Renal cortical epithelial cell (primary cell): ENCODE results near the gene AP4M1. TPM values are rescaled to one million over a fixed set of nuclear protein-coding genes. Genes with fewer than 3 reads are reported as not detected.

Experiments
- DNase-seq: peaks from one replicate; pipeline ENCODE4 v3.0.0-alpha.2; 2011; ENCODE audit warnings: low read depth
- total RNA-seq: library from RNA; depleted of rRNA; stranded (reverse); fragments of >200 nt; gene quantifications from 2 replicates; pipeline ENCODE4 v1.2.3, GENCODE V29; 2014

AP4M1 gene
- total RNA-seq, 1 donor from 2014 or later = 30.0 TPM

DNA sequence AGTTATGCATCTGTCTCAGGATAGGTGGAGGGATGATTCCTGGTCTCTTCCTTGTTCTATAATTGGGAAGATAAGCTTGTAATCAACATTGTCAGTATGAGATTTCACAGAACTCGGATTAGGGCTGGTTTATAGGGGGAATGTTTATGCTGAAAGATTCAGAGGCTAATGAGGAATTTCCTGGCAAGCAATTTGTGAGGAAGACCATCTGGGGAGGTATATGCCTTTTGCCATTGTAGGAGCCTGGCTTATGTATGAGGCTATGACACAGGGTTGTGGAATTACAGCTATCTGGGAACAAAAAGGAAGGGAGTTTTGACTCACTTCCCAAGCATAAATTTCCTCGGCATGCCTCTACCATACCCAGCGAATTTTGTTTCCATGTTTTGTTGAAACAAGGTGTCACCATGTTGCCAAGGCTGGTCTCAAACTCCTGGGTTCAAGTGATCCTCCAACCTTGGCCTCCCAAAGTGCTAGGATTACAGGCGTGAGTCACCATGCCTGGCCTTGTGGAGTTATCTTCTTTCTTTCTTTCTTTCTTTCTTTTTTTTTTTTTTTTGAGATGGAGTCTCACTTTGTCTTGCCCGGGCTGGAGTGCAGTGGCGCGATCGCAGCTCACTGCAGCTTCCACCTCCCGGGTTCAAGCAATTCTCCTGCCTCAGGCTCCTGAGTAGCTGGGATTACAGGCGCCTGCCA is 14.2 kb upstream of the AP4M1 start:
- peak; percentile 91 for DNase-seq

DNA sequence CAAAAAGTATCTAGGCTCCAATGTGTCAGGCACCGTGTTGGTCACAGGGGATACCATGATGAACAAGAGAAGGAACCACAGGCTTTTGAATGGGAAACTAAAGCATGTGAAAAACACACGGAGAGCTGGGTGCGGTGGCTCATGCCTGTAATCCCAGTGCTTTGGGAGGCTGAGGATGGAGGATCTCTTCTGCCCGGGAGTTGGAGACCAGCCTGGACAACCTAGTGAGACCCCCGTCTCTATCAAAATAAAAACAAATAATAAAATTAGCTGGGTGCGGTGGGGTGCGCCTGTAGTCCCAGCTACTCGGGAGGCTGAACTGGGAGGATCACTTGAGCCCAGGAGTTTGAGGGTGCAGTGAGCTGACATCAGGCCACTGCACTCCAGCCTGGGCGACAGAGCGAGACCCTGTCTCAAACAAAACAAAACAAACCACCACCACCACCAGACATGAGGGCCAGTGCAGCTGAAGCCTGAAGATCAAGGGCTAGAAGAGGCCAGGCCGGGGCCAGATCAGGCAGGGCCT is 13.3 kb upstream of the AP4M1 start:
- DNase-seq = no peak

- DNase-seq = no peak
Measured at GRCh38 chr7:100088621-100089457, 12.6 kb upstream of the AP4M1 start, which contains the start of gene COPS6. Gene COPS6 (plus strand): TSS chr7:100088969. CDS start chr7:100088991, 22 bp downstream.

DNA sequence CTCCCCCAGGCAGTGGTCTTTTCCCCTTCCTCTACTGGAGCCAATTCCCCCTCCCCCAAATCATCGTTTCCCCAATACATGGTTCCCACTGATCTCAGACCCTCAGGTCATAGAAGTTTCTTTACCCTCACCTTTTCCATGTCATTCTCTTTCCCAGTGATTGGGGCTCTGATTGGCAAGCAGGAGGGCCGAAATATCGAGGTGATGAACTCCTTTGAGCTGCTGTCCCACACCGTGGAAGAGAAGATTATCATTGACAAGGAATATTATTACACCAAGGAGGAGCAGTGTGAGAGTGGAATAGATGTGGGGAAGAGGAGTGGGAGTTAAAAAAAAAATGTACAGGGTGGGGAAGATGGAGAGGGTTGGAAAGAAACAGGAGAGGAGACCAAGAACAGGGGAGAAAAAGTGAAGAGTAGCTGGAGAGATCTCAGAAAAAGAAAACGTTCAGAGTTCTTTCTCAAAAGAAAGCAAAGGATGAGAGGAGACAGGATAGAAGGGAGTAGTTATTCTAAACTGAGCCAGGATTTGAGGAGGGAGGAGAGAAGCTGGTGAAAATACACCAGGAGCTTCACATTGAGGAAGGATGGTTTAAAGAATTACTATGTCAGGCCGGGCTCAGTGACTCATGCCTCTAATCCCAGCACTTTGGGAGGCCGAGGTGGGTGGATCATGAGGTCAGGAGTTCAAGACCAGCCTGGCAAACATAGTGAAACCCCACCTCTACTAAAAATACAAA is 11.8 kb upstream of the AP4M1 start:
- no peak for DNase-seq

DNA sequence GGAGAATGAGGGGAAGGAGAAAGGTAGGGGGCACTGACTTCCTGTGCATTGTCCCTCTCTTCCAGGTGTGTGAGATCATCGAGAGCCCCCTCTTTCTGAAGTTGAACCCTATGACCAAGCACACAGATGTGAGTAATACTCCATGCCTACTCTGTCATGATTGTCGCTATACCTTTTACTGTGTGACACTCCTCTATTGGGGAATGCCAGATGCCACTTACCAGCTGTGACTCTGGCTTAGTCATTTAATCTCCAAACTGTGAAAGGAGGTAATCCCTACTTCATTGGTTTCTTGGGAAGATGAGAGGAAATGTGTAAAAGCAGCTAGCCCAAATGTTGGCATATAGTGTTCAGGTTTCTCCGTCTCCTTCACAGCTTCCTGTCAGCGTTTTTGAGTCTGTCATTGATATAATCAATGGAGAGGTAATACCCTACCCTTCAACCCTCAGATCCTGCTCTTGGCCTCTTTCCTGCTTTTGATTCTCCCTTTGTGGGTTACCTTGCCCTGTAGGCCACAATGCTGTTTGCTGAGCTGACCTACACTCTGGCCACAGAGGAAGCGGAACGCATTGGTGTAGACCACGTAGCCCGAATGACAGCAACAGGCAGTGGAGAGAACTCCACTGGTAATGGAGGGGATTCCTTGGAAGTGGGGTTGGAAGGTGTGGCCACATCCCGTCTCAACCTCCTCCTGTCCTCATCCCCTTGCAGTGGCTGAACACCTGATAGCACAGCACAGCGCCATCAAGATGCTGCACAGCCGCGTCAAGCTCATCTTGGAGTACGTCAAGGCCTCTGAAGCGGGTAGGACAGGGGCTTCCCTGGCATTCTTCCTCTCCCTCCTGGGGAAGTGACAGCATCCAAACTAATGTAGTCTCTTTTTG is 10.7 kb upstream of the AP4M1 start:
- no peak for DNase-seq

DNA sequence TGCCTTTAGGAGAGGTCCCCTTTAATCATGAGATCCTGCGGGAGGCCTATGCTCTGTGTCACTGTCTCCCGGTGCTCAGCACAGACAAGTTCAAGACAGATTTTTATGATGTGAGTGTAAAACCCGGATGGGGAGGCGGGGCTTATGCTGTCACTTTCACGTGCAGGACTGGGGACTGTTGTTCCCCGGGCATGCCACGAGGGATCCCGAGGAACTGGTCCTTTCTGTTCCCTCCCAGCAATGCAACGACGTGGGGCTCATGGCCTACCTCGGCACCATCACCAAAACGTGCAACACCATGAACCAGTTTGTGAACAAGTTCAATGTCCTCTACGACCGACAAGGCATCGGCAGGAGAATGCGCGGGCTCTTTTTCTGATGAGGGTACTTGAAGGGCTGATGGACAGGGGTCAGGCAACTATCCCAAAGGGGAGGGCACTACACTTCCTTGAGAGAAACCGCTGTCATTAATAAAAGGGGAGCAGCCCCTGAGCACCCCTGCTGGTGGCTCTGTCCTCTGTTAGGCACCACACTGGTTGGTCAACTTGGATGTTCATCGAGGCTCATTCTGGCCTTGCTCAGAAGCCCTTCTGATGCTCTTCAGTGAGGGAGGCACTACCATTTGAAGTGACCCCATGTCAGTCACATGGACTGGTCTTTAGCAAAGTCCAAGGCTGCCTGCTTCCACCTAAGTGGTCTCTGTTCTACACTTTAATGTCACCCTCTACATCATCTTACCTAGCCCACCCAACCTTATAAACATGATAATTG is 9.8 kb upstream of the AP4M1 start:
- DNase-seq = no peak

GRCh38 chr7:100093054-100093453 is 8.4 kb upstream of the AP4M1 start:
- no peak for DNase-seq

GRCh38 chr7:100093498-100093897 is 7.9 kb upstream of the AP4M1 start:
- no peak for DNase-seq

DNA sequence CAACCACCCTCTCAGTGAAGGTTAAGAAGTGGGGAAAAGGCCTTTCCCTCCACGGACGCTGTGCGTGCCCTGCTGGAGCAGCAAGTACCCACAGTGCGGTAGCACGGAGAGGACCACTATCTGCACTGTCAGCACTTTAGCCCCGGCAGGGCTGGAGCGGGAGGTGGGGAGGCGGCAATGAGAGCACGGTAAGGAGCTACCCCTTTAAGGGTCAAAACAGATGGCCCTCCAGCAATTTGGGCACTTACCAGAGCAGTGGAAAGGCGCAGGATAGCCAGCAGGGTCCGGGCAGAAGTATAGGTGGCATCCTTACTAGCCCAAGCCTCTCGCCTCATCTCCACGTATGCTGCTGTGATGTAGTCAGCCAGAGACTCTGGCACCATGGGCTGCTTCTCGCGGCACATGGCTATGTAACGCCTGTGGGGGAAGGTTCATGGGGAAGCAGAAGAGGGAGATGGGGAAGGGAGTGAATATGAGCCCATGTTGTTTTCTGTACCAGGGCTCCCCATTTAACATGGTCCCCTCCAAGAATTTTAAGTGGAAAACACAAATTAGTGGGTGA is 7.4 kb upstream of the AP4M1 start:
- no peak for DNase-seq

DNA sequence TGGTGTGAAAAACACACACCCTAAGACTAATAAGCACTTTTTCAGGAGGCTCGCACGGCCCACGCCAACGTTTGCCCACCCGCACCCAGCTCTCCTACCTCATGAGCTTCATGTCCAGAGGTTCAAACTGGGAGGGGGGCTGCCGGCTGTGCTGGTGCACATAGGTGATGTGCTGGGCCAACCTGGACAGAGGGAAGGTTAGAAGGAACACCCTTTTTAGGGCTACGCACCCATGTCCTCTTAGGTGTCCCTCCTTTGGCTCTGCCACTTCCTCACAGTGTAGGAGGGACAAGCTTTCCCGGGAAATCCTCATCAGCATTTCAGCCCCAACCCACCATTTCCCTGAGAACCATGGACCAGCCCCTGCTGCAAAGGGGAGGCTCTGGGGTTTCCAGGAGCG is 6.2 kb upstream of the AP4M1 start:
- no peak for DNase-seq

- DNase-seq = no peak
Measured at GRCh38 chr7:100095704-100096103, 5.7 kb upstream of the AP4M1 start.

GRCh38 chr7:100098913-100099312 is 2.5 kb upstream of the AP4M1 start:
- DNase-seq = no peak

DNA sequence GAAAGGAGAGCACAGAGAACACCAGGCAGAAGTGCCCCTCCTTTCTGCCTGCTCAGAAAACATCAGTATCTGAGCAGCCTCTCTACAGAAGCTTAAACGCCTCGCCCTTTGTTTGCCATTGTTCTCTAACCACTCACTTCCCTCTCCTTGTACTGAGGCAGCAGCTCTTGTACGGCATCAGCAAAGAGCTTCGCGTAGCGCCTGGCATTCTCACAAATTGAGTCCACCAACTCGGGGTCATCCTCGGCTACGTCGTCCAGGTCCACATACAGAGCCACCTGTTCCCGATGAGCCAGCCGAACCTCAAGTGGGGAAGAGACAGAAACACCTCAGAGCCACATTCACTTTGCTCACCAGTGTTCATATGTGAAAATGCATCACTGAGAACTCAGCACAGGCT is 2.0 kb upstream of the AP4M1 start:
- DNase-seq = no peak

GRCh38 chr7:100100420-100101015 is 925 bp upstream of the AP4M1 start:
- peak; percentile 89 for DNase-seq

DNA sequence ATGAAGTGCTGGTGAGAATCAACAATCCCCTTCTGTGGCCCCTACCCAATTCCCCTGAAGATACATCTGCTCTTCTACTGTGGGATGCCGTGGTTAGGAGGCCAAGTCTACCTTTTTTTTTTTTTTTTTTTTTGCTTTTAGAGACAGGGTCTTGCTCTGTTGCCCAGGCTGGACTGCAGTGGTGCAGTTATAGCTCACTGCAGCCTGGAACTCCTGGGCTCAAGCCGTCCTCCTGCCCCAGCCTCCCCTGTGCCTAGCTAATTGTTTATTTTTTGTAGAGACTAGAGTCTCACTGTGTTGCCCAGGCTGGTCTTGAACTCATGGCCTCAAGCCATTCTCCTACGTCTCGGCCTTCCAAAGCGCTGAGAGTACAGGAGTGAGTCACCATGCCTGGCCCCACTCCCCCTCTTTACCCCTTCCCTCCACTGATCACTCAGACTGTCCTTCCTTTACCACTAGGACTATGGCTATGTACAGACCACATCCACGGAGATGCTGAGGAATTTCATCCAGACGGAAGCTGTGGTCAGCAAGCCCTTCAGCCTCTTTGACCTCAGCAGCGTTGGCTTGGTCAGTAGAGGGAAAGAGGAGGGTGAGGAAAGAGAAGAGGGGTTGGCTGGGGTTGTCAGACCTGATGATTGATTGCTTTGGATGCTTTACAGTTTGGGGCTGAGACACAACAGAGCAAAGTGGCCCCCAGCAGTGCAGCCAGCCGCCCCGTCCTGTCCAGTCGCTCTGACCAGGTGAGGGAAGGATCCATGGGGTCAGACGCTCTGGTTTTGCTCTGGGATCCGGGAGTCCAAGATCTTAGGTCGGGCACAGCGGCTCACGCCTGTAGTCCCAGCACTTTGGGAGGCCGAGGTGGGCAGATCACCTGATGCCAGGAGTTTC is 1.8 kb downstream of the AP4M1 start:
- peak; percentile 58 for DNase-seq

DNA sequence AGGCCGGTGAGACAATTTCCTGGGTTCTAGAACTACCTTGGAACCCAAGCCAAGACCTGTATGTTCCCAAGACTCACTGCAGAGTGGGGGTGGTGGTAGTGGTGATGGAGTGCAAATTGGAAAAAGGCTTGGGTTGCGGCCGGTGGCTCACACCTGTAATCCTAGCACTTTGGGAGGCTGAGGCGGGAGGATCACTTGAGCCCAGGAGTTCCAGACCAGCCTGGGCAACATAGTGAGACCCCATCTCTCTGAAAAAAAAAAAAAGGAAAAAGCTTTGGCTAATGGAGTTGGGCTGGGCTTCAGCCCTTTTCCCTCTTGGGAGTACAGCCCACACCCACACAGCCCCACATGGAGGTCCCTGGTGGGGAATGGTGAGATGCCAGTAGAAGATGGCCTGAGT is 4.1 kb downstream of the AP4M1 start:
- no peak for DNase-seq

- DNase-seq = no peak
Measured at GRCh38 chr7:100106633-100107032, 5.2 kb downstream of the AP4M1 start.

DNA sequence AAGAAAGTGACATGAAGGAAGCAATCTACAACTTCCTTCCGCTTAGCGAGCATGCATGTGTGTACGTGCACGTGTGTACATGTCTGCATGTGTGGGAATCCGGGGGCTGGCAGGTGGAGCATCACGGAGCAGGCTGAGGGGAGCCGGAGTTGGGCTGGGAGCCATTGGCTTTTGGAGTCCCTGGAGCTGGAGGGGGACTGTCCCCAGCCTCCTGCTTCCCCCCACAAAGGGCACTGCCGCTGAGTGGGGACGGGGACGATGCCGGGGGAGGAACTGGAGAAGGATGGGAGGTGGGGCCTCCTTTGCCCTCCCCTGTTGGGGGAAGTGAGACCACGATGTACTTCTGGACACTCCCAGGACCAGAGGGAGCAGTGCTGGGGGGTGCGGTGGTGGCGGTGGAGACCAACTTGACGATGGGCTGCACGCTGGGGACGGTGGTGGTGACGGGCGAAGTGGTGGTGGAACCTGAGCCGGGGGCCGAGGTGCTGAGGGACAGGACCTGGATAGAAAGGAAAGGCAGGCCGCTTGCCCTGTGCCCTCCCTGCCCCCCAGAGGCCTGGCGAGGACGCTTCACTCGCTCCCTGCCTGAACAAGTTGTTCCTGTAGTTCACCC is 5.8 kb downstream of the AP4M1 start:
- DNase-seq = no peak
